H1 (cell line): Measurements from ENCODE around the gene TOGARAM1. TPM values are rescaled to one million over a fixed set of nuclear protein-coding genes. Genes with fewer than 3 reads are reported as not detected.

Experiments
- ATF3 ChIP-seq: IDR thresholded peaks from 2 replicates; pipeline ENCODE4 v1.6.1; 2011; ENCODE audit warnings: low read depth, mild to moderate bottlenecking, low read length; ENCODE audit not compliant: insufficient read depth
- BACH1 ChIP-seq: IDR thresholded peaks from 2 replicates; pipeline ENCODE4 v1.6.1; 2012; ENCODE audit warnings: low read length, improper control_type of control experiment
- BRCA1 ChIP-seq: IDR thresholded peaks from 2 replicates; pipeline ENCODE4 v1.6.1; 2012; ENCODE audit warnings: low read depth, low read length, improper control_type of control experiment
- CBX5 ChIP-seq: fragments of 300-800, 300-1000 bp; sonication (generic); IDR thresholded peaks from 2 replicates; pipeline ENCODE4 v1.7.1; 2016; ENCODE audit warnings: antibody characterized with exemption, low read length, low read depth
- CBX8 ChIP-seq: fragments of 300-800, 300-1000 bp; sonication (generic); IDR thresholded peaks from 2 replicates; pipeline ENCODE4 v1.7.1; 2016; ENCODE audit warnings: low read depth, low read length, borderline replicate concordance
- CHD2 ChIP-seq: IDR thresholded peaks from 2 replicates; pipeline ENCODE4 v1.6.1; 2012; ENCODE audit warnings: low read length, improper control_type of control experiment
- CTBP2 ChIP-seq: IDR thresholded peaks from 2 replicates; pipeline ENCODE4 v1.7.0; 2011; ENCODE audit warnings: borderline replicate concordance, mild to moderate bottlenecking, moderate library complexity, mixed read lengths, low read length; ENCODE audit not compliant: insufficient read depth, insufficient read length
- JUND ChIP-seq: IDR thresholded peaks from 2 replicates; pipeline ENCODE4 v1.6.1; 2011; ENCODE audit warnings: mild to moderate bottlenecking, improper control_type of control experiment, low read length
- PHF8 ChIP-seq: fragments of 200-600 bp; sonication (generic); conservative IDR thresholded peaks from 2 replicates; pipeline ENCODE4 v1.7.1; 2012; ENCODE audit warnings: low read depth, mild to moderate bottlenecking, inconsistent platforms, low read length, moderate library complexity
- POLR2A ChIP-seq, 2 experiments: IDR thresholded peaks; 1 replicate in 1 of 2; 2 replicates in 1 of 2; pipeline ENCODE4 v1.6.1; 2011; ENCODE audit warnings: low read depth in 2 of 2, low read length in 2 of 2, mild to moderate bottlenecking in 2 of 2; ENCODE audit errors: control extremely low read depth in 1 of 2
- POLR2AphosphoS5 ChIP-seq: IDR thresholded peaks from 2 replicates; pipeline ENCODE4 v1.6.1; 2011; ENCODE audit warnings: low read depth, low read length
- SIN3A ChIP-seq, 2 experiments: IDR thresholded peaks in 1 of 2; conservative IDR thresholded peaks in 1 of 2; 2 replicates each; pipeline ENCODE4 v1.6.1; 2011 to 2012; ENCODE audit warnings: low read length in 2 of 2, improper control_type of control experiment in 1 of 2, low read depth in 1 of 2, mild to moderate bottlenecking in 1 of 2
- SIRT6 ChIP-seq: IDR thresholded peaks from one replicate; pipeline ENCODE4 v1.7.1; 2012; ENCODE audit warnings: low read length, inconsistent platforms
- SIX5 ChIP-seq: IDR thresholded peaks from 2 replicates; pipeline ENCODE4 v1.6.1; 2011; ENCODE audit warnings: mild to moderate bottlenecking, low read depth, low read length
- SP4 ChIP-seq: IDR thresholded peaks from 2 replicates; pipeline ENCODE4 v1.6.1; 2012; ENCODE audit warnings: low read length, inconsistent platforms
- TAF1 ChIP-seq: IDR thresholded peaks from 2 replicates; pipeline ENCODE4 v1.6.1; 2011; ENCODE audit warnings: mild to moderate bottlenecking, low read depth, low read length
- TBP ChIP-seq: IDR thresholded peaks from 2 replicates; pipeline ENCODE4 v1.6.1; 2011; ENCODE audit warnings: low read depth, low read length, improper control_type of control experiment
- TCF12 ChIP-seq: IDR thresholded peaks from 2 replicates; pipeline ENCODE4 v1.6.1; 2011; ENCODE audit warnings: low read depth, mild to moderate bottlenecking, low read length
- TEAD4 ChIP-seq: IDR thresholded peaks from 2 replicates; pipeline ENCODE4 v1.6.1; 2012; ENCODE audit warnings: low read depth, low read length, inconsistent platforms, mixed read lengths
- polyA plus RNA-seq, 7 experiments: library from polyadenylated mRNA; depleted of rRNA in 3 of 7; stranded (reverse) in 5 of 7; unstranded in 2 of 7; fragments of >200 nt in 5 of 7; fragments of 200-250 nt in 2 of 7; gene quantifications; 1 replicate in 5 of 7; 2 replicates in 1 of 7; 4 replicates in 1 of 7; pipeline versions ENCODE4 v1.2.1 to v1.2.3, GENCODE V29; 2011 to 2013; ENCODE audit warnings: missing spikeins in 2 of 7, mixed read lengths in 2 of 7
- total RNA-seq: library from RNA; stranded (reverse); fragmentation: NEBNext Ultra II Directional; extraction: Animal tissue kit (Norgen Biotek cat#: 25700); gene quantifications from 2 replicates; pipeline ENCODE4 v1.2.1, GENCODE V29; 2021

Gene TOGARAM1
- total and polyA plus RNA-seq, 2 of the 8 experiments (the other 6 are each of a cell fraction or from before 2014, with no cell fraction given), result 2.5 to 6.8 TPM

GRCh38 chr14:44961554-44962333 lies at the start of gene TOGARAM1, which contains the start of gene KLHL28 (continued):
- TF ChIP-seq BACH1, result no peak
- TF ChIP-seq POLR2AphosphoS5, result peak; percentile 92
- peak; percentile 71 for TF ChIP-seq CHD2
- TF ChIP-seq TEAD4, result no peak
- peak; percentile 76 for TF ChIP-seq PHF8
- TF ChIP-seq SIX5, result peak; percentile 83
- TF ChIP-seq CTBP2, result no peak
- TF ChIP-seq JUND, result 0 out of 2 replicates have a peak, but pooled peaks have one; percentile 33
- no peak for TF ChIP-seq SP4
- no peak for TF ChIP-seq SIRT6
- peak; percentile 76 to 98 for TF ChIP-seq POLR2A (IDR thresholded peaks at IDR 0.05; ENCODE audit: control extremely low read depth in 1 of 2, low read depth in 2 of 2, low read length in 2 of 2)
- no peak for TF ChIP-seq CBX5
- TF ChIP-seq TAF1, result peak; percentile 88
- TF ChIP-seq TCF12, result no peak
- TF ChIP-seq ATF3, result peak; percentile 88
- peak; percentile 82 for TF ChIP-seq TBP
- no peak for TF ChIP-seq BRCA1
- peak; percentile 61 to 99; a peak in 3 of 4 replicates for TF ChIP-seq SIN3A (conservative IDR thresholded peaks at IDR 0.05 in 1 of 2, IDR thresholded peaks at IDR 0.05 in 1 of 2; ENCODE audit: low read depth in 1 of 2, low read length in 2 of 2)
- TF ChIP-seq CBX8, result no peak
- TF ChIP-seq, all 59 proteins: peak for 18
